ENCODE results near the gene PPOX.

Gene PPOX

DNA sequence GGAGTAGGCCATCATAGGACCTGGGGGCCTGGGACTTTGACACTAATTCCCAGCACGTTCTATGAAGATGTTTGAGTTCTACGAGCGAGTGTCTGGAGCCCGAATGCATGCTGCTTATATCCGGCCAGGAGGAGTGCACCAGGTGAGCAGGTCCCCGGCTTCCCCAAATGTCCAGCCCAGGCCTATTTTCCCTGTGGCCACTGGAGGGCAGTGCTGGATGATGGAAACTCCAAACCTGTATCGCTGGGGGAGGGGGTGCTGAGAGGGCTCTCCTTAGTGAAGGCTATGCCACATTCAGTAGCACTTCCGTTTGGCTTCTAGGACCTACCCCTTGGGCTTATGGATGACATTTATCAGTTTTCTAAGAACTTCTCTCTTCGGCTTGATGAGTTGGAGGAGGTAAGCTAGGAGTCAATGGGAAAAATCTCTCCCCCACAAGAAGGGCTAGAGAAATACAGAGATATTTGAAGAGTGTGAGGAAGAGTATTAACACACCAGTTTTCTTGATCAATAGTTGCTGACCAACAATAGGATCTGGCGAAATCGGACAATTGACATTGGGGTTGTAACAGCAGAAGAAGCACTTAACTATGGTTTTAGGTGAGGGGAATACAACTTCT lies 43.7 kb downstream of the PPOX start:
- H3K4me2 ChIP-seq (ENCODE audit: low read length), result no peak overlapping the region
- H3K27ac ChIP-seq (ENCODE audit: low read depth, low read length, poor library complexity, severe bottlenecking), result no peak overlapping the region
- H3K9me3 ChIP-seq (ENCODE audit: low read length), result no peaks in the 10 kb centered on the region

DNA sequence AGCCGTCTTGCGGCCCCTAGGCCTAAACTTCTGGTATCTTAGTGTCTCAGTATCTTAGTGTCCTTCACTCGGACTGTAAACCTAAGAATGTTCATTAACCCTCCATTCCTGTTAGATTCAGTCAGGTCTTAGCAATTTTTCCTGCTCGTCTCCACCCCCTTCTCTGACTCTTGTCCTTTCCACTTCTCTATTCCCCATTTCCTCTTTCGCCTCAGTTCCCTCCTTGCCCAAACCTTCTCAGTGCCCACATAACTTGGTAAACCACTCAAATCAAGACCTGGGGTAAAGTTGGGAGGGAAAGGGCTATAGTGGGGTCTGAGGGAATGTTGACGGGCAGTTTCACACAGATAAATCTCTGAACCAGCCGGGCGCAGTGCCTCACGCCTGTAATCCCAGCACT lies 48.1 kb downstream of the PPOX start:
- Histone ChIP-seq H3K9ac (ENCODE audit: low read length) (no peak overlapping the region), H3K4me3 (ENCODE audit: low read depth, low read length, poor library complexity, severe bottlenecking) (no peak overlapping the region), H4K20me1 (ENCODE audit: insufficient read depth, low read length) (no peaks in the 10 kb centered on the region), H2AFZ (ENCODE audit: low read length) (no peak overlapping the region), H3K27ac (ENCODE audit: low read depth, low read length, poor library complexity, severe bottlenecking) (no peak overlapping the region), H3K36me3 (ENCODE audit: insufficient read depth, low read length) (peaks cover 57% of the 10 kb centered on the region), H3F3A (ENCODE audit: insufficient read depth, low read length) (no peaks in the 10 kb centered on the region), H3K4me1 (ENCODE audit: insufficient read depth, low read length, severe bottlenecking) (peaks cover 20% of the 10 kb centered on the region), H3K4me2 (ENCODE audit: low read length) (no peak overlapping the region), H3K9me3 (ENCODE audit: low read length) (no peaks in the 10 kb centered on the region), H3K9me2 (ENCODE audit: low read depth, low read length) (no peaks in the 10 kb centered on the region), H3K27me3 (ENCODE audit: insufficient read depth, low read length) (no peaks in the 10 kb centered on the region), H3K79me2 (ENCODE audit: insufficient read depth, low read length) (no peaks in the 10 kb centered on the region)
- no peak for TF ChIP-seq EZH2 (IDR thresholded peaks at IDR 0.05; ENCODE audit: borderline replicate concordance, low read length)
- TF ChIP-seq, protein P1, sequence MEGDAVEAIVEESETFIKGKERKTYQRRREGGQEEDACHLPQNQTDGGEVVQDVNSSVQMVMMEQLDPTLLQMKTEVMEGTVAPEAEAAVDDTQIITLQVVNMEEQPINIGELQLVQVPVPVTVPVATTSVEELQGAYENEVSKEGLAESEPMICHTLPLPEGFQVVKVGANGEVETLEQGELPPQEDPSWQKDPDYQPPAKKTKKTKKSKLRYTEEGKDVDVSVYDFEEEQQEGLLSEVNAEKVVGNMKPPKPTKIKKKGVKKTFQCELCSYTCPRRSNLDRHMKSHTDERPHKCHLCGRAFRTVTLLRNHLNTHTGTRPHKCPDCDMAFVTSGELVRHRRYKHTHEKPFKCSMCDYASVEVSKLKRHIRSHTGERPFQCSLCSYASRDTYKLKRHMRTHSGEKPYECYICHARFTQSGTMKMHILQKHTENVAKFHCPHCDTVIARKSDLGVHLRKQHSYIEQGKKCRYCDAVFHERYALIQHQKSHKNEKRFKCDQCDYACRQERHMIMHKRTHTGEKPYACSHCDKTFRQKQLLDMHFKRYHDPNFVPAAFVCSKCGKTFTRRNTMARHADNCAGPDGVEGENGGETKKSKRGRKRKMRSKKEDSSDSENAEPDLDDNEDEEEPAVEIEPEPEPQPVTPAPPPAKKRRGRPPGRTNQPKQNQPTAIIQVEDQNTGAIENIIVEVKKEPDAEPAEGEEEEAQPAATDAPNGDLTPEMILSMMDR (IDR thresholded peaks at IDR 0.05; ENCODE audit: low read length), result no peak

More for the DNA sequence above, 43.7 kb downstream of the PPOX start:
- no peaks in the 10 kb centered on the region for H3K79me2 ChIP-seq (ENCODE audit: insufficient read depth, low read length)
- H3K27me3 ChIP-seq (ENCODE audit: insufficient read depth, low read length), result no peaks in the 10 kb centered on the region
- peaks cover 81% of the 10 kb centered on the region for H3K36me3 ChIP-seq (ENCODE audit: insufficient read depth, low read length)
- H3K4me3 ChIP-seq (ENCODE audit: low read depth, low read length, poor library complexity, severe bottlenecking), result no peak overlapping the region
- H4K20me1 ChIP-seq (ENCODE audit: insufficient read depth, low read length), result no peaks in the 10 kb centered on the region
- H3K9ac ChIP-seq (ENCODE audit: low read length), result no peak overlapping the region
- TF ChIP-seq, protein P1 (IDR thresholded peaks at IDR 0.05; ENCODE audit: low read length), result peak; percentile 85
- TF ChIP-seq EZH2 (IDR thresholded peaks at IDR 0.05; ENCODE audit: borderline replicate concordance, low read length), result no peak
- H3F3A ChIP-seq (ENCODE audit: insufficient read depth, low read length), result no peaks in the 10 kb centered on the region
- H3K9me2 ChIP-seq (ENCODE audit: low read depth, low read length), result no peaks in the 10 kb centered on the region
- no peak overlapping the region for H2AFZ ChIP-seq (ENCODE audit: low read length)
- H3K4me1 ChIP-seq (ENCODE audit: insufficient read depth, low read length, severe bottlenecking), result no peaks in the 10 kb centered on the region

DNA sequence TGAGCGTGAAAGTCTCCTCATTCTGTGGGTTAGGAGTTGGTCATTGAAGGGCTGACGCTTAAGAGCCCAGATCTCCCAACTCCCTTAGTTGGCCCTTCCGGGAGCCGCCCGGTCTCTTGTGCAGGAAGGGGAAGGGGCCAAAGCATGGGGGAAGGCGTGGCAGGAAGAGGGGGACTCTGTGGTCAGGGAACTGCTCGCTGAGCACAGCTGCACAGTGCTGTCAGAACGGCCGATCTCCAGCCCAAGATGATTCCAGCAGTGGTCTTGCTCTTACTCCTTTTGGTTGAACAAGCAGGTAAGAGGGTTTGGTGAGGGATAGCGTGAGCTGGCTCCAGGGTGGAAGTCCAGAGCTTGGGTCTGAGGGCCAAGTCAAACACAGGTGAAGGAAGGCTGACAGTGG lies 48.9 kb downstream of the PPOX start, which contains the start of gene FCER1G:
Gene FCER1G, plus strand, starts transcription at position 220 of the 400 bp plus-strand sequence. Its CDS starts 27 bp downstream, at position 247.
- H3K4me3 ChIP-seq (ENCODE audit: low read depth, low read length, poor library complexity, severe bottlenecking), result no peak within 1 kb of the TSS
- H3K27me3 ChIP-seq (ENCODE audit: insufficient read depth, low read length), result no peaks in the 10 kb centered on the region
- H3K9me2 ChIP-seq (ENCODE audit: low read depth, low read length), result no peaks in the 10 kb centered on the region
- no peaks in the 10 kb centered on the region for H3K79me2 ChIP-seq (ENCODE audit: insufficient read depth, low read length)
- no peaks in the 10 kb centered on the region for H4K20me1 ChIP-seq (ENCODE audit: insufficient read depth, low read length)
- peaks cover 20% of the 10 kb centered on the region for H3K4me1 ChIP-seq (ENCODE audit: insufficient read depth, low read length, severe bottlenecking)
- H3K9me3 ChIP-seq (ENCODE audit: low read length), result no peaks in the 10 kb centered on the region
- H3K9ac ChIP-seq (ENCODE audit: low read length), result no peak within 1 kb of the TSS
- no peak within 1 kb of the TSS for H3K27ac ChIP-seq (ENCODE audit: low read depth, low read length, poor library complexity, severe bottlenecking)
- TF ChIP-seq, protein P1 (IDR thresholded peaks at IDR 0.05; ENCODE audit: low read length), result no peak
- TF ChIP-seq EZH2 (IDR thresholded peaks at IDR 0.05; ENCODE audit: borderline replicate concordance, low read length), result no peak
- peaks cover 51% of the 10 kb centered on the region for H3K36me3 ChIP-seq (ENCODE audit: insufficient read depth, low read length)
- H3K4me2 ChIP-seq (ENCODE audit: low read length), result no peak within 1 kb of the TSS
- H3F3A ChIP-seq (ENCODE audit: insufficient read depth, low read length), result no peaks in the 10 kb centered on the region
- no peak within 1 kb of the TSS for H2AFZ ChIP-seq (ENCODE audit: low read length)

All from OCI-LY1 (cell line).